Ammon's horn (tissue), 1 donor: Measurements from ENCODE around the gene PRIM1.
A peak's percentile ranks its signal among the peaks of the same experiment; 100 is the strongest.
"Not testable (repeated sequence)": the region's sequence is repeated elsewhere in the genome, so short reads cannot be mapped to it uniquely, and the experiment has no call there.

Source experiments
- DNase-seq: peaks from one replicate; pipeline ENCODE4 v3.0.0-alpha.2; 2016; ENCODE audit warnings: low spot score

The PRIM1 gene

DNA sequence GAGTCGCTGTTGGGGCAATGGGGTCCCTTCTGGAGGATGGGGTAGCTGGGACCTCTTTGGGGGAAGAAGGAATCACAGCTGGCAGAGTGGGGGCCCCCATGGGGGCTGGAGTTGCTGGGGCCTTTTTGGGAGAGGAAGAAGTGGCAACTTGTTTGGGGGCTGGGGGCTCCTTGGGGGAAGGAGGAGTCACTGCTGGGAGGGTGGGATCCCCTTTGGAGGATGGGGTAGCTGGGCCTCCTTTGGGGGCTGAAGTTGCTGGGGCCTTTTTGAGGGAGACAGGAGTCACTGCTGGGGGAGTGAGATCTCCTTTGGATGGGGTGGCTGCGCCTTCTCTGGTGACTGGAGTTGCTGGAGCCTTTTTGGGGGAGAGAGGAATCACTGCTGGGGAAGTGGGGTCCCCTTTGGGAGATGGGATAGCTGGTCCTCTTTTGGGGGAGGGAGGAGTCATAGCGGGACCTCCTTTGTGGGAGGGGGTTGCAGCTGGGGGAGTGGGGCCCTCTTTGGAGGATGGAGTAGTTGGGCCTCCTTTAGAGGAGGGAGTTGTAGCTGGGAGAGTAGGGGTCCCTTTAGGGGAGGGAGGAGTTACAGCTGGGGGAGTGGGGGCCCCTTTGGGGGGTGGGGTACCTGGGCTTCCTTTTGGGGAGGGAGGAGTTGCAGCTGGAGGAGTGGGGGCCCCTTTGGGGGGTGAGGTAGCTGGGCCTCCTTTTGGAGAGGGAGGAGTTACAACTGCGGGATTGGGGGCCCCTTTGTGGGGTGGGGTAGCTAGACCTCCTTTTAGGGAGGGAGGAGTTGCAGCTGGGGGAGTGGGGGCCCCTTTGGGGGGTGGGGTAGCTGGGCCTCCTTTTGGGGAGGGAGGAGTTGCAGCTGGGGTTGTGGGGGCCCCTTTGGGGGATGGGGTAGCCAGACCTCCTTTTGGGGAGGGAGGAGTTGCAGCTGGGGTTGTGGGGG is 34.9 kb downstream of the PRIM1 start:
- DNase-seq: no peak

DNA sequence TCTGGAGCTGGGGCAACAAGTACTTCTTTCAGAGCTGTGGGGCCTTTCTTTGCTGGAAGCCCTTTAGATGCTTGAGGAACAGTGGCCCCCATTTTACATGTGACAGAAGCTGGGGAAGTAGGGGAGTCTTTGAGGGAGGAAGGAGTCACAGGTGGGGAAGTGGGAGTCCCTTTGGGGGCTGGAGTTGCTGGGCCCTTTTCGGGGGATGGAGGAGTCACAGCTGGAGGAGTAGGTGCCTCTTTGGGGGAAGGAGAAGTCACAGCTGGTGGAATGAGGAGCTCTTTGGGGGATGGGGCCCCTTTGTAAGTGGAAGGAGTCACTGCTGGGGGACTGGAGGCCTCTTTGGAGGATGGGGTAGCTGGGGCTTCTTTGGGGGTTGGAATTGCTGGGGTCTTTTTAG is 35.7 kb downstream of the PRIM1 start:
- DNase-seq: no peak

DNA sequence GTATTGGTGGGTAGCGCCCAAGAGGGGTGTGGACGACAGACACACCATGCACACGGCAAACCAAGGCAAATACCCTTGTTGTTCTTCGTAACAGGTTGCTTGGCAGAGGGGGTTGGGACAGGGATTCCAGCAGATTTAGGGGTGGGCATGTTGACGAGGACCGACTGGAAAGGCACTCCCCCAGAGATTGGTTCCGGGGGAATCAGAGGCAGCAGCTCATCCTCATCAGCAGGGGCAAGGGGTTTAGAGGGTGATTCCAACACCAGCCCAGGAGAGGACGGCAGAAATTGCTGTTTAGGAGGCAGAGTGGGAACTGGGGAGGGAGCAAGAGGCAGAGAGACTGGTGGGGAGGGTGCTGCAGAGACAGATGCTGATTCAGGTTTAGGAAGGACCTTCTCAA is 36.3 kb downstream of the PRIM1 start:
- no peak for DNase-seq

DNA sequence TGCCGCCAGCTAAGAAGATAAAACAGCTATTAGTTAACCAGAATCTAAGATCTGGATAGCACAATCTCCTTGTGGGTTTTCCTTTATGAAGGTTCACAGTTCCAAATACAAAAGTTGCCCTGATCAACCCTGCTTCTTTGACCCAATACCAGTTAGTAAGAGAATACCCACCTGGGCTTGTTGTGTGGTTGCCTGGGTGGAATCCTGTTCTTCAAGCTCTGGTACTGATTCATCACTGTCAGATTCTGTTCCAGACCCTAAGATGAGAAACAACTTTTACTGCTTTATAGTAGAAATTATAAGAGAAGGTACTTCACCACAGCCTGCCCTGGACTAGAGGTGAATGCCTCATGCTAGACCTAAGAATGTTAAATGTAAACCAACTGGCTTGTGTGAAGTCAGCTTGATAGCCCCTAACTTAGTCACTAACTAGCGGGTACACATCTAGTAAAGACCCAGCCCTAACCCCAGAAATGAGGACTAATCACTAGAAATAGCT is 37.6 kb downstream of the PRIM1 start:
- no peak for DNase-seq

DNA sequence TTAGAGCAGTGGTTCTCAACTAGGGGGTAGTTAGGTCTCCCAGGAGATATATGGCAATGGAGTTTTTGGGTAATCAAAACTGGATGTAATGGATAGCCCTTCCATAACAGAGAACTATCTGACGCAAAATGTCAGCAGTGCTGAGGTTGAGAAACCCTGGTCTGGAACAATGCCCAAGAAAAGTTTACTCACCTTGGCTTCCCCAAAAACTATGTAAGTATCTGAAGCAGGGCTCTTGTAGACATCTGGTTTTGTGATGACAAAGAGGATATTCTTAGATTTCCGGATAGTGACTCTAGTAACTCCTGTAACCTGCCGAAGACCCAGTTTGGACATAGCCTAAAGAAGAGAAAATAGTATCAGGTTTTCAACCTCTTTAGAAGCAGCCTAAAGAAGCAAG is 38.8 kb downstream of the PRIM1 start:
- DNase-seq: no peak

DNA sequence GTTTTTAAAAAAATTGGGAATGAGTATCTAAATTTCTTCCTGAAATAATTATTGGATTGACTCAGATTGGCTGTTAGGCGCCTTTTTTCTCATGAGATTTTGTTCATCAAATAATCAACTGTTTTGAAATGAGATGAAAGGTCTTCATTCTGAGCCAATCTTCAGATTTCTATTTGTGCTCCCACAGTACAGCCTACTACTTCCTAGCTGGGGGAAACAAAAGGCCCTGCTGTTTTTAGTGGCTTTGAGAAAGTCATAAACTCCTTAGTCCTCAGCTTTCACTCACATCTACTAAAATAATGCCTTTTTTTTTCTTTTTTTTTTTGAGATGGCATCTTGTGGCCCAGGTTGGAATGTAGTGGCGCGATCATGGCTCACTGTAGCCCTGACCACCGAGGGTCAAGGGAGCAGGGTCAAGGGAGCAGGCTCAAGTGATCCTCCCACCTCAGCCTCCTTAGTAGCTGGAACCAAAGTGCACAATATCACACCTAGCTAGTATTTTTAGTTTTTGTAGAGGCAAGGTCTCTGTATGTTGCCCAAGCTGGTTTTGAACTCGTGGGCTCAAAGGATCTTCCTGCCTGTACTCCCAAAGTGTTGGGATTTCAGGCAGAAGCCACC is 42.3 kb downstream of the PRIM1 start:
- no peak for DNase-seq

DNA sequence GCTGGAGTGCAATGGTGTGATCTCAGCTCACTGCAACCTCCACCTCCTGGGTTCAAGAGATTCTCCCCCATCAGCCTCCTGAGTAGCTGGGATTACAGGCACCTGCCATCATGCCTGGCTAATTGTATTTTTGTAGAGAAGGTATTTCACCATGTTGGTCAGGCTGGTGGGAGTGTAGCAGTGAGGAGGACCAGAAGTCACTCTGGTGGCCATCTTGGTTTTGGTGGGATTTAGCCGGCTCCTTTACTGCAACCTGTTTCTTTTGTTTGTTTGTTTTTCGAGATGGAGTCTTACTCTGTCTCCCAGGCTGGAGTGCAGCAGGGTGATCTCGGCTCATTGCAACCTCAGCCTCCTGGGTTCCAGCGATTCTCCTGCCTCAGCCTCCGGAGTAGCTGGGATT is 47.6 kb downstream of the PRIM1 start:
- not testable (repeated sequence) for DNase-seq

DNA sequence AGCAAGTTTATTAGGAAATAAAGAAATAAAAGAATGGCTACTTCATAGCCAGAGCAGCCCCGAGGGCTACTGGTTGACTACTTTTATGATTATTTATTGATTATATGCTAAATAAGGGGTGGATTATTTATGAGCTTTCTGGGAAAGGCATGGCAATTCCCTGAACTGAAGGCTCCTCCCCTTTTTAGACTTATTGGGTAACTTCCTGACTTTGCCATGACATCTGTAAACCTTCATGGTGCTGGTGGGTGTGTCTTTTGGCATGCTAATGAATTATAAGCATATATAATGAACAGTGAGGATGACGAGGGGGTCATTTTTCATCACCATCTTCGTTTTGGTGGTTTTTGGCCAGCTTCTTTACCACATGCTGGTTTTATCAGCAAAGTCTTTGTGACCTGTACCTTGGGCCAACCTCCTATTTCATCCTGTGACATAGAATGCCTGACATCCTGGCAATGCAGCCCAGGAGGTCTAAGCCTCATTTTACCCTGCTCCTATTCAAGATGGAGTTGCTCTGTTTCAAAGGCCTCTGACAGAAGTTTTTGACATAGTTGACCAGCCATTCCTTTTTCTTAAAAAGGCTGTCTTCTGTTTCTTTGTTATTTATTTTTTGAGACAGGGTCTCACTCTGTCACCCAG is 53.0 kb downstream of the PRIM1 start:
- no peak for DNase-seq

DNA sequence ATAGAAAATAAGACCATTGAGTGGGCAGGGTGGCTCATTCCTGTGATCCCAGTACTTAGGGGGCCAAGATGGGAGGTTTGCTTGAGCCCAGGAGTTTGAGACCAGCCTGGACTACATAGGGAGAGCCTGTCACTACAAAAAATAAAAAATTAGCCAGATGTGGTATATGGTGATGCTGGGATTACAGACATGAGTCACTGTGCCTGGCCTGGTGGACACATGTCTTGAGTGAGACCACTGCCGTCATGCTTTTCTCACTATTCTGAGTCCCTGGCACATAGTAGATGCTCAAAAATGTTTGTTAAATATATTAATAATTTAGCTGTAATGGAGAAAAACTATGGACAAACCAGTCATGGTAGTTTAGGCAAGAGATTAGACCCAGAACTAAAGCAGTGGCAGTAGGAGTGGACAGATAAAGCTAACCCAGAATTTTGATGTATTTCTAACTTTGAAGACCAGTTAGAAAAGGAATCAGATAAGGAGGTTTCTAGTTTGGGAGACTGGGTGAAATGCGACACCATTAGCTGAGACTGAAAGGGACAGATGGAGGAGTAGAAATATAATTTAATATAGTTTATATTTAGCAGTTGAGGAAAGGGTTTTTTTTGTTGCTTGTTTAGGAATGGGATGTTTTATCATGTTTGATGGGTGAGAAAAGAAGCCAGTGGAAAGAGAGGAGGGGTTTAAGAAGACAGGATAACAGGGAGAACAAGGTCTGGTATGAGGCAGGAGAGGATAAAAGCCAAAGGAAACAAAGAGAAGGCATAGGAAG is 56.6 kb downstream of the PRIM1 start:
- no peak for DNase-seq

DNA sequence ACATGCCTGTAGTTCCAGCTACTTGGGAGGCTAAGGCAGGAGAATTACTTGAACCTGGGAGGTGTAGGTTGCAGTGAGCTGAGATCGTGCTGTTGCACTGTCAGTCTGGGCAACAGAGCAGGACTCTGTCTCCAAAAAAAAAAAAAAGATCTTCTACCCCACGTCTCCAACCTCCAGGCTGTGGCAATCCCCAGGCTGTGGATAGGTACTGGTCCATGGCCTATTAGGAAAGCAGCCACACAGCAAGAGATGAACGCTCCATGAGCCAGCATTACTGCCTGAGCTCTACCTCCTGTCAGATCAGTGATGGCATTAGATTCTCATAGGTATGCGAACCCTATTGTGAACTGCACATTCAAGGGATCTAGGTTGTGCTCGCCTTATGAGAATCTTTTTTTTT is 58.0 kb downstream of the PRIM1 start:
- DNase-seq: no peak

DNA sequence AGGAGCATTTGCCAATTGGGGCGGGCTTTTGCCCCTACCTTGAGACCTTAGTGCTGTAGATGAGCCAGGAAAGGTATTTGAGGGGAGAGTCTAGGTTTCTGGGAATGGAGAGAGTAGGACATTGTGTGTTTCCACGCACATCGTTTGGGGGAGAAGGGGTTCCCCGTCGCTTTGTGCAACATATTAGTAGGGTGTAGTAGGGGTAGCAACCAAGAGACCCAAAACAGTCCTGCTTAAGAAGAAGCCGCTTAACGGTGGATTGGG is 63.3 kb downstream of the PRIM1 start:
- no peak for DNase-seq

DNA sequence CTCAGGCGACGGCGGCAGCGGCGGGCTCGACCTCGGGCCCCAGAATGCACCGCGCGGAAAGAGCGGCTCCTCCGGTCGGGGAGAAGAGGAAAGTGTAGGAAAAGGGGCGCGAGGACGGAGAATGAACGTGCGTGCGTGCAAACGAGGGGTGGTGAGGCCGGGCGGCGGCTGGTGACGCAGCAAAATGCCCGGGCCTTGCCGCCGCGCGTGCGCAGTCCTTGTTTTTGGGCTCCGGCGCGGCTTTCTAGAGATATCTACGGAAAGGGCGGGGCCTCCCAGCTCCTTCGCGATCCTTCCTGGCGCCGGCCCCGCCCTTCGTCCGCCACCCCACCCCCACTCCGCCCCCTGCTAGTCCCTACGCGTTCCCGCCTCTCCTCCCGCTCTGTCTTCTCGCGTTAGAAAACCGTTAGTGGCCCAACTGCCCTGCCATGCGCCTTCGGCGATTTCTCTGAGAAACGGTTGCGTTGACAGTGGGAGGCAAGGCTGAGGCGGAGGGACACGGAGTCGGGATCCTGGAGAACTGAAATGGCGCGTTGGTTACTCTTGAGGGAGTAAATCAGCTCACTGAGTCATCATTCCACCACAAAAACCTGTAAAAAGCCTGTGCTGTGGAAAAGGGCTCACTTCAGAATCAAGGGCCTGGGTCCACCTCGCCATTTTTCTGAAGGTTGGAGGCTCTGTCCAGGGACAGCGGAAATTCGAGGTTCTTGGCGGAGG is 63.8 kb downstream of the PRIM1 start, which contains the start of gene PTGES3:
Gene PTGES3, minus strand, starts transcription at position 156 of the 717 bp plus-strand sequence. CDS start 285 bp downstream, outside the sequence.
- peak; percentile 95 for DNase-seq

DNA sequence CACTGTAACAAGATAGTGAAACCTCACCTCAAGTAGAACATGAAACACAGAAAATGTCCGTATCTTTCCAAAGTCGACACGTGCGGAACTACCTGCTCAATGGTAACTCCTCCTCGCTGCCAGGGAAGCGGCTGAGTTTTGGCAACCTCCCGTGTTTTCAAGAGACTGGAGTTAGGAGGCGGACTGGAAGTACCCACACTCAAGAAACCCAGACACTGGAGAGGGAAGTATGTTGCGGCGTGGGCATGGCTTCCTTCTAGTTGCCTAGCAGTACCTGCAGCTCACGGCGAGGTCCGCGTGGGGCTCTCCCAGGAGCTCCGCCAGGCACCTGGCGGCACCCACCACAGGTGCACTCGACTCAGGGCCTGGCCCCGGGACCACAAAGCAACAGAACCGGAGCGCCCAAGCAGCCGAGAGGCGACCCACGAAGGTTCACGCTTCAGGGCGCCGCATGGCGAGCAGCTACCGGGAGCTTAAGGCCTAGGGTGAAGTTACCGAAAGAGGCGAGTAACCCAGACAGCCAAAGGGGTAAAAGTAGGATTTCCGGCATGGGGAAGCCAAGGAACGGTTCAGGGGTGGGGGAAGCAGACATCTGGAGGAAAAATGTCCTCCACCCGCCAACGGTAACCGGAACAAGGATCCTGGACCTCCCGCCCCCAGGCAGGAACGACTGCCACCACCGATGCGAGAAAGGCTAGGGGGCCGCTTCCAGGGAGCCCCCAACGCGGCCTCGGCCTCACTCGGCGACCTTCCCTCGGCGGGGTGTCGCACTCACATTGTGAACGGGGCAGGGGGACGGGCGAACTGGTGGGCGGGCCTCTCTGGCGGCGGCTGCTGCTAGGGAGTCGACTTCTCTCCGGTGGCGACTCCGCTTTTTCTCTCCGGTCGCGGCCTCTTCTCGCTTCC is 64.6 kb downstream of the PRIM1 start:
- DNase-seq: peak; percentile 75

DNA sequence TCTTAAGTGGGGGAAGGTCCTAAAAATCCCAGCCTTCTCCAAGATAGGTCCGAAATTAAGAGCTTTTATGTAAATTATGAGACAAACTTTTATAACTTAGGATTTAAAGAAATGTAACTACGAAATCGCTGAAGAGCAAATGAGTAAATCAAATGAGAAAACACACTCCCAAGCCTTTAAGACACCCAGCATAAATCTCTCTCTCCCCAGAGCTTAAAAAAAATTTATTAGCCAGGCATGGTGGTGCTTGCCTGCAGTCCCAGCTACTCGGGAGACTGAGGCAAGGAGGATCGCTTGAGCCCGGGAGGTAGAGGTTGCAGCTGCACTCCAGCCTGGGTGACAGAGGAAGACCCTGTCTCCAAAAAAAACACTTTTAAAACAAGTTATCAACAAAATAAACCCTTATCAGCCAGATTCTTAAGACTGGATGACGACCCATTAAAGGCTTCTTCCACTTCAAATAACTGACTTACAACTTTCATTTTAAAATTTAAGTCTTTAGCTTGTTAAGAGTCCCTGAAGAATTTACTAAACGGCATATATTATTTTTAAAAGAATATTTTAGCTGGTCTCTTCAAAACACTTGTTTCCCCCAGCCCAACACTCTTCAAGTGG is 67.3 kb downstream of the PRIM1 start:
- DNase-seq: no peak

DNA sequence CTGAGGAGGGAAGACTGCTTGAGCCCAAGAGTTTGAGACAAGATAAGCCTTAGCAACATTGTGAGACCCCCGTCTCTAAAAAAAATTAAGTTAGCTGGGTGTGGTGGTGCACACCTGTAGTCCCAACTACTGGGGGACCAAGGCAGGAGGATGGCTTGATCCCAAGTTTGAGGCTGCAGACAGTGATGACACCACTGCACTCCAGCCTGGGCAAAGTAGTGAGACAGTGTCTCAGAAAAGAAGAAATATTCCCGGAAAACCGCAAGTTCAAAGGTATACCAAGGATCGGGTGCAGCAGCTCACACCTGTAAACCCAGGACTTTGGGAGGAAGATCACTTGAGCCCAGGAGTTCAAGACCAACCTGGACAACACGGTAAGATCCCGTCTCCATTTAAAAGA is 69.8 kb downstream of the PRIM1 start:
- no peak for DNase-seq
